SK-N-SH treated with all-trans-retinoic acid at 6 μM for 48 hours (cell line): ENCODE data around the gene CHST11.

Experiments
- ATAC-seq: fragments of 200-7000 bp; cut with Tn5 transposase; 3 replicates; pipeline ENCODE4 v1.9.1; 2020; ENCODE audit warnings: mild to moderate bottlenecking, moderate library complexity
- ARNTL ChIP-seq: fragments of 450-650 bp; formaldehyde crosslinking; IDR thresholded peaks from 2 replicates; pipeline ENCODE4 v1.5.0; 2020; ENCODE audit warnings: low read depth, mild to moderate bottlenecking, moderate library complexity, borderline replicate concordance
- BACH2 ChIP-seq: fragments of 250-450 bp; sonication (Bioruptor Pico); IDR thresholded peaks from 2 replicates; pipeline ENCODE4 v1.9.0; 2021; ENCODE audit warnings: mild to moderate bottlenecking, borderline replicate concordance
- CSDC2 ChIP-seq: fragments of 250-450 bp; sonication (Bioruptor Pico); IDR thresholded peaks from 2 replicates; pipeline ENCODE4 v1.5.0; 2020; ENCODE audit warnings: mild to moderate bottlenecking, moderate library complexity
- CSRNP3 ChIP-seq: fragments of 250-450 bp; sonication (Bioruptor Pico); IDR thresholded peaks from 2 replicates; pipeline ENCODE4 v1.5.1; 2021; ENCODE audit warnings: mild to moderate bottlenecking, moderate library complexity
- ESRRG ChIP-seq: fragments of 250-450 bp; sonication (Bioruptor Pico); IDR thresholded peaks from 2 replicates; pipeline ENCODE4 v1.6.1; 2021; ENCODE audit warnings: mild to moderate bottlenecking
- GLIS3 ChIP-seq: fragments of 250-450 bp; sonication (Bioruptor Pico); IDR thresholded peaks from 2 replicates; pipeline ENCODE4 v1.5.0; 2020; ENCODE audit warnings: mild to moderate bottlenecking, moderate library complexity
- ISL1 ChIP-seq: fragments of 250-450 bp; sonication (Bioruptor Pico); IDR thresholded peaks from 2 replicates; pipeline ENCODE4 v2.1.2; 2022; ENCODE audit warnings: mild to moderate bottlenecking, moderate library complexity
- PATZ1 ChIP-seq: fragments of 250-450 bp; sonication (Bioruptor Pico); IDR thresholded peaks from 2 replicates; pipeline ENCODE4 v1.8.0; 2020; ENCODE audit warnings: mild to moderate bottlenecking, moderate library complexity, borderline replicate concordance
- PPARA ChIP-seq: fragments of 250-450 bp; sonication (Bioruptor Pico); IDR thresholded peaks from 2 replicates; pipeline ENCODE4 v1.5.0; 2020; ENCODE audit warnings: mild to moderate bottlenecking, borderline replicate concordance
- RARB ChIP-seq: fragments of 250-450 bp; sonication (Bioruptor Pico); IDR thresholded peaks from 2 replicates; pipeline ENCODE4 v1.8.0; 2021; ENCODE audit warnings: mild to moderate bottlenecking, moderate library complexity
- TCF4 ChIP-seq: fragments of 250-450 bp; sonication (Bioruptor Pico); IDR thresholded peaks from 2 replicates; pipeline ENCODE4 v1.8.0; 2021; ENCODE audit warnings: mild to moderate bottlenecking, moderate library complexity, borderline replicate concordance
- TOX ChIP-seq: fragments of 250-450 bp; sonication (Bioruptor Pico); IDR thresholded peaks from 2 replicates; pipeline ENCODE4 v1.8.0; 2021; ENCODE audit warnings: mild to moderate bottlenecking, moderate library complexity, borderline replicate concordance
- TSHZ2 ChIP-seq: fragments of 250-450 bp; sonication (Bioruptor Pico); IDR thresholded peaks from 2 replicates; pipeline ENCODE4 v1.5.0; 2020; ENCODE audit warnings: mild to moderate bottlenecking, moderate library complexity
- ZC3H10 ChIP-seq: fragments of 250-450 bp; sonication (Bioruptor Pico); IDR thresholded peaks from 2 replicates; pipeline ENCODE4 v1.5.1; 2021; ENCODE audit warnings: mild to moderate bottlenecking, moderate library complexity
- ZFP3 ChIP-seq: fragments of 250-450 bp; sonication (Bioruptor Pico); IDR thresholded peaks from 2 replicates; pipeline ENCODE4 v1.5.0; 2020; ENCODE audit warnings: mild to moderate bottlenecking, moderate library complexity
- ZNF70 ChIP-seq: fragments of 450-650 bp; formaldehyde crosslinking; IDR thresholded peaks from 2 replicates; pipeline ENCODE4 v1.5.0; 2020; ENCODE audit warnings: mild to moderate bottlenecking, moderate library complexity
- ZNF8 ChIP-seq: fragments of 450-650 bp; formaldehyde crosslinking; IDR thresholded peaks from 2 replicates; pipeline ENCODE4 v1.5.0; 2020; ENCODE audit warnings: mild to moderate bottlenecking, moderate library complexity
- TF ChIP-seq, protein P1 (sequence below): fragments of 250-450 bp; sonication (Bioruptor Pico); IDR thresholded peaks from 2 replicates; pipeline ENCODE4 v1.8.0; 2021; ENCODE audit warnings: low read depth, mild to moderate bottlenecking, moderate library complexity, borderline replicate concordance

CHST11 gene

DNA sequence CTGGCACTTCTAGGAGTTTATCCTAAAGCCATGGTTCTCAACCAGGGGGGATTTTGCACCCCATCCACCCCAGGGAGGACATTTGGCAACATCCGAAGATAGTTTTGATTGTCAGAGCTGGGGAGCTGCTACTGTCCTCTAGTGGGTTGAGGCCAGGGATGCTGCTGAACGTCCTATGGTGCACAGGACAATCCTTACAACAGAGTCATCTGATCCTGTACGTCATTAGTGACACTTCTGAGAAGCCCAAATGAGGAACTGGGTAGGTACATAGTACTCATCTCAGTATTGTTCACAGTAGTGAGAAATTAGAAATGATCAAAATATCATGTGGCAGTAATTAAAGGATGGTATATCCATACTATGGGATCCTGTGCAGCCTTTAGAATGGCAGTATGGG is 185.1 kb downstream of the CHST11 start (continued):
- TF ChIP-seq TSHZ2 (no peak), ZNF70 (CRISPR knock-in tag) (no peak), CSDC2 (CRISPR knock-in tag) (no peak), RARB (CRISPR knock-in tag) (no peak)
- TF ChIP-seq, all 23 proteins: peak for 0

DNA sequence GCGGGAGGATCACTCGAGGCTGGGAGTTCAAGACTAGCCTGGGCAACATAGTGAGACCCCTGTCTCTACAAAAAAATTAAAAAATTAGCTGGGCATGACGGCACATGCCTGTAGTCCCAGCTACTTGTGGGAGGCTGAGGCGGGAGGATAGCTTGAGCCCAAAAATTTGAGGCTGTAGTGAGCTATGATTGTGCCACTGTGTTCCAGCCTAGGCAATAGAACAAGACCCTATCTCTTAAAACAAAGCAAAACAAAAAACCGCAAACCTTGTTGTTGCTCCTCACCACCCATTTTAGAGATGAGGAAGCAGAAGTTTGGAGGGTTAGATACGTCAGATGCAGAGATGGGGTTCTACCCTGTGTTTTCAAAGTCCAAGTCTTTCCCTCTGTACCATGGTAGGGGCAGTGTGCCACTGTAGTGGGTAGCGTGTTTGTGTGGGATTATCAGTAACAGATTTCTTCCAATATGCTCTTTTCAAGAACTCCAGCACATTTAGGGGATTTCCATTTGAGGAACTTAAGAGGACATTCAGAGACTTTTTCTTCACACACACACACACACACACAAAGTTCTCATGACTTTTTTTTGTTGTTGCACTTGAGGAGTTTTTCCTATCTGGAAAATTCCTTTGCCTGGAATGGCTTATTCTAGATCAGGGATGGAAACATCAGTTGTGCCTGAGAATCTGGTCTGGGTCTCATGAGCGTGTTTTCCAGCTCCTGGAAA is 186.5 kb downstream of the CHST11 start:
- ATAC-seq, result no peak
- no peak for TF ChIP-seq TOX (CRISPR knock-in tag)
- no peak for TF ChIP-seq TCF4 (CRISPR knock-in tag)
- no peak for TF ChIP-seq BACH2
- no peak for TF ChIP-seq TSHZ2
- no peak for TF ChIP-seq CSDC2 (CRISPR knock-in tag)
- no peak for TF ChIP-seq PATZ1
- no peak for TF ChIP-seq RARB (CRISPR knock-in tag)
- TF ChIP-seq CSRNP3 (CRISPR knock-in tag), result no peak
- TF ChIP-seq, protein P1, sequence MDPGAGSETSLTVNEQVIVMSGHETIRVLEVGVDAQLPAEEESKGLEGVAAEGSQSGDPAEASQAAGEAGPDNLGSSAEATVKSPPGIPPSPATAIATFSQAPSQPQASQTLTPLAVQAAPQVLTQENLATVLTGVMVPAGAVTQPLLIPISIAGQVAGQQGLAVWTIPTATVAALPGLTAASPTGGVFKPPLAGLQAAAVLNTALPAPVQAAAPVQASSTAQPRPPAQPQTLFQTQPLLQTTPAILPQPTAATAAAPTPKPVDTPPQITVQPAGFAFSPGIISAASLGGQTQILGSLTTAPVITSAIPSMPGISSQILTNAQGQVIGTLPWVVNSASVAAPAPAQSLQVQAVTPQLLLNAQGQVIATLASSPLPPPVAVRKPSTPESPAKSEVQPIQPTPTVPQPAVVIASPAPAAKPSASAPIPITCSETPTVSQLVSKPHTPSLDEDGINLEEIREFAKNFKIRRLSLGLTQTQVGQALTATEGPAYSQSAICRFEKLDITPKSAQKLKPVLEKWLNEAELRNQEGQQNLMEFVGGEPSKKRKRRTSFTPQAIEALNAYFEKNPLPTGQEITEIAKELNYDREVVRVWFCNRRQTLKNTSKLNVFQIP (CRISPR knock-in tag), result no peak
- no peak for TF ChIP-seq GLIS3 (CRISPR knock-in tag)
- no peak for TF ChIP-seq ZC3H10
- no peak for TF ChIP-seq ZFP3
- TF ChIP-seq PPARA, result no peak
- TF ChIP-seq, all 23 proteins: peak for 0

DNA sequence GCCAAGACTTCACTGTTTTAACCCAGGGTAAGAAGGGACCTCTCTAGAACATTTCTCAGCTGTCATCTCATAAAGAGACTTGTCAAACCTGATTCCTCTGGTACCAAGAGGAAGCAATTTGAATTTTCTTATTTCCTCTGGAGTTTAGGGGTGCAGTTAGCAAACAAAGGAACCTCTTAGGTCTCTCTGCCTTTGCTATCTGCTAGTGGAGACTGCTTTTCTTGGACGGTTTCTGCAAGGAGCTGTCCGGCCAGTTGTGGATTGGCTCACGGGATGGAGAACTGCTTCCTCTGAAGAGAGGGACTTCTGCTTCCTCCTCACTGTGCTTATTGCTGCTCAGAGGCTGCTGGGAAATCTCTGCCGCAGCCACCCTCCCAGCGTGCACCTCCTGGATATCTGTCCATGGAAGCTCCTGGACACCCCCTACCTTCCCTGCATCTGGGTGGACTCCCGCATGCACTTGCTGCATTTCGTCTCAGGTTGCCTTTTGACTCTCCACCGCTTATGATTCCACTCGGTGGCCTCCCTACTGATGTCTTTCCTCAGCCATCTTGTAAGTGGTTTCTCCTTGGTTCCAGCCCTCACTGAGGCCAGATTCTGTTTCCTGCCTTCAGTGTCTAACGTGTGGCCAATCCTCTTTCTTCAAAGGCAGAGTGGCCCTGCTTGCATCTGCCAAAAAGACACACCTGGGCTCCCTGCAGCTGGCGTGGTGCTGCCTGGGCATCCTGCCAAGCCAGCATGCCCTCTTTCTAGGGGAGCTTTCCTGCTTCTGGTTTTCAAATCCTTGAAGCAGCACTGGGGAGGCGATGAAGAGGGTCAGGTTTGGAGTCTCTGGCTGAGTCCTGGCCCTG is 187.3 kb downstream of the CHST11 start:
- ATAC-seq, result no peak; the same call in 2 of the 3 replicates
- TF ChIP-seq TCF4 (CRISPR knock-in tag) (no peak), RARB (CRISPR knock-in tag) (no peak), ARNTL (CRISPR knock-in tag) (no peak), ESRRG (CRISPR knock-in tag) (no peak), TSHZ2 (no peak), CSDC2 (CRISPR knock-in tag) (no peak), ZNF8 (CRISPR knock-in tag) (no peak), CSRNP3 (CRISPR knock-in tag) (no peak), ISL1 (CRISPR knock-in tag) (no peak)
- TF ChIP-seq, protein P1 (CRISPR knock-in tag), result no peak
